ENCODE data around the gene MUC5AC. TPM values are rescaled to one million over a fixed set of nuclear protein-coding genes. Genes with fewer than 3 reads are reported as not detected.
A peak's percentile ranks its signal among the peaks of the same experiment; 100 is the strongest.

Gene MUC5AC
- total RNA-seq, 2 donors from 2014 or later, result not detected

- H3K9me3 Mint-ChIP-seq, result peaks cover 13% of the 10 kb centered on the region
- no peak overlapping the region for H3K4me3 Mint-ChIP-seq
- H3K4me1 ChIP-seq (ENCODE audit: control insufficient read depth, insufficient read depth, low read length), result no peaks in the 10 kb centered on the region
- no peak overlapping the region for H3K27ac Mint-ChIP-seq
- no peaks in the 10 kb centered on the region for H3K27me3 Mint-ChIP-seq (ENCODE audit: insufficient read depth)
- H3K36me3 ChIP-seq (ENCODE audit: control insufficient read depth, insufficient read depth, low read length), result no peaks in the 10 kb centered on the region
- no peak for DNase-seq
- H3K36me3 Mint-ChIP-seq (ENCODE audit: low read depth), result no peaks in the 10 kb centered on the region
- WGBS, 2 experiments (ENCODE audit: insufficient coverage in 1 of 2, insufficient read length in 1 of 2), result 90 to 92% methylated on average over 4 to 10 of the region's 10 CpGs
- no peak overlapping the region for H3K27ac ChIP-seq (ENCODE audit: low read depth, low read length)
- H3K9ac ChIP-seq (ENCODE audit: extremely low read depth, low read length, poor library complexity, severe bottlenecking), result no peak overlapping the region
- peaks cover 6% of the 10 kb centered on the region for H3K4me1 Mint-ChIP-seq
- H3K9me3 ChIP-seq (ENCODE audit: control insufficient read depth, low read length), result peaks cover 6% of the 10 kb centered on the region
- no peak for TF ChIP-seq CTCF (conservative IDR thresholded peaks at IDR 0.05)
- no peak overlapping the region for H3K4me3 ChIP-seq (ENCODE audit: low read length)
- no peaks in the 10 kb centered on the region for H3K27me3 ChIP-seq (ENCODE audit: control insufficient read depth, insufficient read depth, low read length, poor library complexity, severe bottlenecking)
Measured at GRCh38 chr11:1150116-1150515, 7.6 kb upstream of the MUC5AC start.

GRCh38 chr11:1150769-1151365 is 6.9 kb upstream of the MUC5AC start:
- H3K9me3 ChIP-seq (ENCODE audit: control insufficient read depth, low read length), result peaks cover 13% of the 10 kb centered on the region
- no peaks in the 10 kb centered on the region for H3K27me3 ChIP-seq (ENCODE audit: control insufficient read depth, insufficient read depth, low read length, poor library complexity, severe bottlenecking)
- WGBS, 2 experiments (ENCODE audit: insufficient coverage in 1 of 2, insufficient read length in 1 of 2), result 83 to 89% methylated on average over 12 to 18 of the region's 18 CpGs
- H3K27ac Mint-ChIP-seq, result no peak overlapping the region
- DNase-seq, result no peak
- peak overlapping the region; percentile 10 for H3K27ac ChIP-seq (ENCODE audit: low read depth, low read length)
- H3K4me1 Mint-ChIP-seq, result peaks cover 6% of the 10 kb centered on the region
- H3K27me3 Mint-ChIP-seq (ENCODE audit: insufficient read depth), result no peaks in the 10 kb centered on the region
- H3K36me3 Mint-ChIP-seq (ENCODE audit: low read depth), result no peaks in the 10 kb centered on the region
- peaks cover 11% of the 10 kb centered on the region for H3K9me3 Mint-ChIP-seq
- H3K4me1 ChIP-seq (ENCODE audit: control insufficient read depth, insufficient read depth, low read length), result no peaks in the 10 kb centered on the region
- no peak for TF ChIP-seq CTCF (conservative IDR thresholded peaks at IDR 0.05)
- H3K4me3 Mint-ChIP-seq, result no peak overlapping the region
- no peak overlapping the region for H3K4me3 ChIP-seq (ENCODE audit: low read length)
- no peaks in the 10 kb centered on the region for H3K36me3 ChIP-seq (ENCODE audit: control insufficient read depth, insufficient read depth, low read length)
- H3K9ac ChIP-seq (ENCODE audit: extremely low read depth, low read length, poor library complexity, severe bottlenecking), result no peak overlapping the region

- Mint-ChIP-seq H3K27me3 (ENCODE audit: insufficient read depth) (no peaks in the 10 kb centered on the region), H3K27ac (no peak overlapping the region)
- H3K4me3 ChIP-seq (ENCODE audit: low read length), result no peak overlapping the region
Measured at GRCh38 chr11:1151366-1152315, 6.1 kb upstream of the MUC5AC start.

More at GRCh38 chr11:1151366-1152315, 6.1 kb upstream of the MUC5AC start:
- 92 to 93% methylated on average over 9 to 22 of the region's 22 CpGs for WGBS, 2 experiments (ENCODE audit: insufficient coverage in 1 of 2, insufficient read length in 1 of 2)
- Histone ChIP-seq H3K27me3 (ENCODE audit: control insufficient read depth, insufficient read depth, low read length, poor library complexity, severe bottlenecking) (no peaks in the 10 kb centered on the region), H3K9ac (ENCODE audit: extremely low read depth, low read length, poor library complexity, severe bottlenecking) (no peak overlapping the region), H3K27ac (ENCODE audit: low read depth, low read length) (peak overlapping the region; percentile 10), H3K4me1 (ENCODE audit: control insufficient read depth, insufficient read depth, low read length) (no peaks in the 10 kb centered on the region), H3K9me3 (ENCODE audit: control insufficient read depth, low read length) (peaks cover 20% of the 10 kb centered on the region), H3K36me3 (ENCODE audit: control insufficient read depth, insufficient read depth, low read length) (no peaks in the 10 kb centered on the region)
- DNase-seq, result no peak
- TF ChIP-seq CTCF (conservative IDR thresholded peaks at IDR 0.05), result no peak
- Mint-ChIP-seq H3K4me1 (peaks cover 6% of the 10 kb centered on the region), H3K36me3 (ENCODE audit: low read depth) (no peaks in the 10 kb centered on the region), H3K9me3 (peaks cover 7% of the 10 kb centered on the region), H3K4me3 (no peak overlapping the region)
